H1 (cell line): ENCODE data around the gene CAV3.

Source experiments
- EP300 ChIP-seq, 2 experiments: IDR thresholded peaks; 1 replicate in 1 of 2; 2 replicates in 1 of 2; pipeline ENCODE4 v1.6.1; 2011 to 2012; ENCODE audit warnings: low read depth in 2 of 2, low read length in 2 of 2, mild to moderate bottlenecking in 2 of 2, borderline replicate concordance in 1 of 2, inconsistent platforms in 1 of 2, moderate library complexity in 1 of 2
- EZH2 ChIP-seq: fragments of 200-600 bp; sonication (generic); IDR thresholded peaks from 2 replicates; pipeline ENCODE4 v1.7.1; 2012; ENCODE audit warnings: low read depth, mild to moderate bottlenecking, moderate library complexity, low read length, inconsistent platforms; ENCODE audit not compliant: severe bottlenecking
- POLR2A ChIP-seq, 2 experiments: IDR thresholded peaks; 1 replicate in 1 of 2; 2 replicates in 1 of 2; pipeline ENCODE4 v1.6.1; 2011; ENCODE audit warnings: low read depth in 2 of 2, low read length in 2 of 2, mild to moderate bottlenecking in 2 of 2; ENCODE audit errors: control extremely low read depth in 1 of 2
- POLR2AphosphoS5 ChIP-seq: IDR thresholded peaks from 2 replicates; pipeline ENCODE4 v1.6.1; 2011; ENCODE audit warnings: low read depth, low read length
- RAD21 ChIP-seq, 2 experiments: IDR thresholded peaks in 1 of 2; conservative IDR thresholded peaks in 1 of 2; 2 replicates each; pipeline ENCODE4 v1.6.1; 2011; ENCODE audit warnings: low read depth in 2 of 2, low read length in 2 of 2, improper control_type of control experiment in 1 of 2, inconsistent platforms in 1 of 2, mild to moderate bottlenecking in 1 of 2, moderate library complexity in 1 of 2
- SP1 ChIP-seq: IDR thresholded peaks from 2 replicates; pipeline ENCODE4 v1.6.1; 2011; ENCODE audit warnings: low read depth, low read length
- TCF12 ChIP-seq: IDR thresholded peaks from 2 replicates; pipeline ENCODE4 v1.6.1; 2011; ENCODE audit warnings: low read depth, mild to moderate bottlenecking, low read length
- TF ChIP-seq, protein P1 (sequence below), 3 experiments: IDR thresholded peaks; 1 replicate in 2 of 3; 2 replicates in 1 of 3; pipeline versions ENCODE4 v1.5.1 to v1.6.1; 2011; ENCODE audit warnings: low read length in 3 of 3, mild to moderate bottlenecking in 3 of 3, inconsistent platforms in 2 of 3, low read depth in 1 of 3, moderate library complexity in 1 of 3; ENCODE audit not compliant: insufficient read depth in 1 of 3; ENCODE audit errors: control extremely low read depth in 1 of 3
- TF ChIP-seq, protein P2 (sequence below): IDR thresholded peaks from 2 replicates; pipeline ENCODE4 v1.6.1; 2012; ENCODE audit warnings: inconsistent platforms

DNA sequence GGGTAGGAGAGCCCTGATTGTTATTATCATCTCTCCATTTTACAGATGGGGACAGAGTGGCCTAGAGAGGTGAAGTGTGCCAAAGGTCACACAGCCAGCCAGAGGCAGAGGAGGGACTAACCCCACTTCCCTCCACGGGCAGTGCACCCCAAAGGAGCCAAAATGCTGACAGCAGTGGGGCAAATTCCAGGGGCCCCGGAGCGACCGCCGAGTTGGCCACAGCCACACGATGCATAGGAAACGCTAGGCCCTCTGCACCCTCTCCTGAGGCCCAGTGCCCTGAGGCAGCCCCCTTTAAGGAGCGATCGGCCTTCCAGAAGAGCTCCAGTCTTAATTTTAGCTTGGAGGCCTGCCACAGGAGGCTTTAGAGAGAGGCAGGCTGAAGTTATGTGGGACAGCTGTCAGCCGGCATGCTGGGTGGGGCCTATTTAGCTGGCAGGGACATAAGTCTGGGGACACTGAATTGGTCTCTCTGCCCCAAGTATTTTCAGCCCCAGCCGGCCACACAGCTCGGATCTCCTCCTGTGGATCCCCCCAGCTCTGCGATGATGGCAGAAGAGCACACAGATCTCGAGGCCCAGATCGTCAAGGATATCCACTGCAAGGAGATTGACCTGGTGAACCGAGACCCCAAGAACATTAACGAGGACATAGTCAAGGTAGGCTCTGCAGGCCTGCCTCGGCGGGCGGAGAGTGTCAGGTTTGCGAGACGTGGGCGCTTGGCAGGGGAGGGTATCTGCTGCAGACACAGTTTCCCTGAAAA, at the start of gene CAV3:
- TF ChIP-seq, protein P1, sequence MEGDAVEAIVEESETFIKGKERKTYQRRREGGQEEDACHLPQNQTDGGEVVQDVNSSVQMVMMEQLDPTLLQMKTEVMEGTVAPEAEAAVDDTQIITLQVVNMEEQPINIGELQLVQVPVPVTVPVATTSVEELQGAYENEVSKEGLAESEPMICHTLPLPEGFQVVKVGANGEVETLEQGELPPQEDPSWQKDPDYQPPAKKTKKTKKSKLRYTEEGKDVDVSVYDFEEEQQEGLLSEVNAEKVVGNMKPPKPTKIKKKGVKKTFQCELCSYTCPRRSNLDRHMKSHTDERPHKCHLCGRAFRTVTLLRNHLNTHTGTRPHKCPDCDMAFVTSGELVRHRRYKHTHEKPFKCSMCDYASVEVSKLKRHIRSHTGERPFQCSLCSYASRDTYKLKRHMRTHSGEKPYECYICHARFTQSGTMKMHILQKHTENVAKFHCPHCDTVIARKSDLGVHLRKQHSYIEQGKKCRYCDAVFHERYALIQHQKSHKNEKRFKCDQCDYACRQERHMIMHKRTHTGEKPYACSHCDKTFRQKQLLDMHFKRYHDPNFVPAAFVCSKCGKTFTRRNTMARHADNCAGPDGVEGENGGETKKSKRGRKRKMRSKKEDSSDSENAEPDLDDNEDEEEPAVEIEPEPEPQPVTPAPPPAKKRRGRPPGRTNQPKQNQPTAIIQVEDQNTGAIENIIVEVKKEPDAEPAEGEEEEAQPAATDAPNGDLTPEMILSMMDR (IDR thresholded peaks at IDR 0.05; ENCODE audit: control extremely low read depth in 1 of 3, insufficient read depth in 1 of 3, low read depth in 1 of 3, low read length in 3 of 3), result no peak
- TF ChIP-seq, protein P2, sequence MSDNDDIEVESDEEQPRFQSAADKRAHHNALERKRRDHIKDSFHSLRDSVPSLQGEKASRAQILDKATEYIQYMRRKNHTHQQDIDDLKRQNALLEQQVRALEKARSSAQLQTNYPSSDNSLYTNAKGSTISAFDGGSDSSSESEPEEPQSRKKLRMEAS, result no peak
- TF ChIP-seq POLR2AphosphoS5, result no peak
- no peak for TF ChIP-seq RAD21 (IDR thresholded peaks at IDR 0.05 in 1 of 2, conservative IDR thresholded peaks at IDR 0.05 in 1 of 2; ENCODE audit: low read depth in 2 of 2, low read length in 2 of 2)
- no peak for TF ChIP-seq EZH2
- TF ChIP-seq EP300 (IDR thresholded peaks at IDR 0.05; ENCODE audit: borderline replicate concordance in 1 of 2, low read depth in 2 of 2, low read length in 2 of 2), result no peak
- no peak for TF ChIP-seq POLR2A (IDR thresholded peaks at IDR 0.05; ENCODE audit: control extremely low read depth in 1 of 2, low read depth in 2 of 2, low read length in 2 of 2)
- TF ChIP-seq TCF12, result no peak
- TF ChIP-seq SP1, result no peak
